ENCODE measurements around the gene TICAM2. TPM values are rescaled to one million over a fixed set of nuclear protein-coding genes. Genes with fewer than 3 reads are reported as not detected.

The TICAM2 gene
- total and polyA plus RNA-seq, 9 of the 15 experiments (the other 6 are each of a cell fraction or from before 2014, with no cell fraction given): 0.15 to 1.8 (median 0.98) TPM

GRCh38 chr5:115559524-115559923 lies 42.8 kb downstream of the TICAM2 start:
- FAIRE-seq: no peak
- DNase-seq (ENCODE audit: extremely low read depth in 1 of 4, low spot score in 3 of 4): no peak
- POLR2A ChIA-PET: interaction anchor here (1.4 kb wide), 1 partner anchor 19 kb away, joined by 3 read pairs; no protein-coding TSS in a partner anchor
- H3K27me3 ChIP-seq (ENCODE audit: control insufficient read depth in 2 of 2, insufficient read depth in 2 of 2, low read length in 2 of 2): no peaks in the 10 kb centered on the region
- intact Hi-C loops (cut with micrococcal nuclease): no loop called here
- in situ Hi-C loops (cut with MboI): no loop called here
- H3K4me2 ChIP-seq (ENCODE audit: insufficient read depth, low read length): no peak overlapping the region
- no peaks in the 10 kb centered on the region for H3K9me3 ChIP-seq (replicated peaks; ENCODE audit: control insufficient read depth, insufficient read depth, low read depth, low read length)
- no peak overlapping the region for H2AFZ ChIP-seq (ENCODE audit: low read depth, low read length)
- BruUV-seq (replicated peaks): no TSS peak
- no peak overlapping the region for H3K27ac ChIP-seq (ENCODE audit: extremely low read depth, low read depth, low read length)
- no peaks in the 10 kb centered on the region for H4K20me1 ChIP-seq (replicated peaks; ENCODE audit: control insufficient read depth, insufficient read depth, low read length)
- H3K9ac ChIP-seq (ENCODE audit: insufficient read depth in 1 of 2, low read depth in 2 of 2, low read length in 2 of 2): no peak overlapping the region
- no peak for ATAC-seq
- H3K4me3 ChIP-seq: no peak overlapping the region
- H3K4me1 ChIP-seq (replicated peaks in 1 of 2; ENCODE audit: control insufficient read depth in 2 of 2, insufficient read depth in 2 of 2, low read length in 2 of 2): no peaks in the 10 kb centered on the region; a peak in 1 of 5 replicates
- no peaks in the 10 kb centered on the region for H3K79me2 ChIP-seq (ENCODE audit: control insufficient read depth, insufficient read depth, low read length)
- CTCF ChIA-PET (ENCODE audit: low intra/inter-chr PET ratio): no interaction called here
- no peaks in the 10 kb centered on the region for H3K9me1 ChIP-seq (ENCODE audit: control insufficient read depth, insufficient read depth, low read length)
- no peaks in the 10 kb centered on the region for H3K36me3 ChIP-seq (ENCODE audit: control insufficient read depth, insufficient read depth, low read length)
- TF ChIP-seq THRAP3 (IDR thresholded peaks at IDR 0.05; ENCODE audit: borderline replicate concordance) (no peak), HDAC2 (IDR thresholded peaks at IDR 0.05) (no peak), BRF1 (IDR thresholded peaks at IDR 0.05; ENCODE audit: borderline replicate concordance, extremely low read depth, insufficient read length) (no peak), ZNF668 (CRISPR knock-in tag; IDR thresholded peaks at IDR 0.05) (no peak), ZNF239 (CRISPR knock-in tag; IDR thresholded peaks at IDR 0.05) (no peak), EGR1 (conservative IDR thresholded peaks at IDR 0.05) (no peak), ZFPM2 (CRISPR knock-in tag; IDR thresholded peaks at IDR 0.05) (no peak), NONO (IDR thresholded peaks at IDR 0.05; ENCODE audit: low read depth in 2 of 2, low read length in 1 of 2) (no peak), AFF1 (IDR thresholded peaks at IDR 0.05; ENCODE audit: low read depth in 1 of 2, partially characterized antibody in 2 of 2) (no peak)
- TF ChIP-seq, protein P1, sequence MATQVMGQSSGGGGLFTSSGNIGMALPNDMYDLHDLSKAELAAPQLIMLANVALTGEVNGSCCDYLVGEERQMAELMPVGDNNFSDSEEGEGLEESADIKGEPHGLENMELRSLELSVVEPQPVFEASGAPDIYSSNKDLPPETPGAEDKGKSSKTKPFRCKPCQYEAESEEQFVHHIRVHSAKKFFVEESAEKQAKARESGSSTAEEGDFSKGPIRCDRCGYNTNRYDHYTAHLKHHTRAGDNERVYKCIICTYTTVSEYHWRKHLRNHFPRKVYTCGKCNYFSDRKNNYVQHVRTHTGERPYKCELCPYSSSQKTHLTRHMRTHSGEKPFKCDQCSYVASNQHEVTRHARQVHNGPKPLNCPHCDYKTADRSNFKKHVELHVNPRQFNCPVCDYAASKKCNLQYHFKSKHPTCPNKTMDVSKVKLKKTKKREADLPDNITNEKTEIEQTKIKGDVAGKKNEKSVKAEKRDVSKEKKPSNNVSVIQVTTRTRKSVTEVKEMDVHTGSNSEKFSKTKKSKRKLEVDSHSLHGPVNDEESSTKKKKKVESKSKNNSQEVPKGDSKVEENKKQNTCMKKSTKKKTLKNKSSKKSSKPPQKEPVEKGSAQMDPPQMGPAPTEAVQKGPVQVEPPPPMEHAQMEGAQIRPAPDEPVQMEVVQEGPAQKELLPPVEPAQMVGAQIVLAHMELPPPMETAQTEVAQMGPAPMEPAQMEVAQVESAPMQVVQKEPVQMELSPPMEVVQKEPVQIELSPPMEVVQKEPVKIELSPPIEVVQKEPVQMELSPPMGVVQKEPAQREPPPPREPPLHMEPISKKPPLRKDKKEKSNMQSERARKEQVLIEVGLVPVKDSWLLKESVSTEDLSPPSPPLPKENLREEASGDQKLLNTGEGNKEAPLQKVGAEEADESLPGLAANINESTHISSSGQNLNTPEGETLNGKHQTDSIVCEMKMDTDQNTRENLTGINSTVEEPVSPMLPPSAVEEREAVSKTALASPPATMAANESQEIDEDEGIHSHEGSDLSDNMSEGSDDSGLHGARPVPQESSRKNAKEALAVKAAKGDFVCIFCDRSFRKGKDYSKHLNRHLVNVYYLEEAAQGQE (IDR thresholded peaks at IDR 0.05; ENCODE audit: borderline replicate concordance): no peak
- TF ChIP-seq, protein P1 (CRISPR knock-in tag; IDR thresholded peaks at IDR 0.05; ENCODE audit: low read depth): no peak
